ENCODE measurements around the gene CCNT2. TPM values are rescaled to one million over a fixed set of nuclear protein-coding genes. Genes with fewer than 3 reads are reported as not detected.

CCNT2 gene
- total RNA-seq, 1 donor from 2014 or later = 108 TPM

DNA sequence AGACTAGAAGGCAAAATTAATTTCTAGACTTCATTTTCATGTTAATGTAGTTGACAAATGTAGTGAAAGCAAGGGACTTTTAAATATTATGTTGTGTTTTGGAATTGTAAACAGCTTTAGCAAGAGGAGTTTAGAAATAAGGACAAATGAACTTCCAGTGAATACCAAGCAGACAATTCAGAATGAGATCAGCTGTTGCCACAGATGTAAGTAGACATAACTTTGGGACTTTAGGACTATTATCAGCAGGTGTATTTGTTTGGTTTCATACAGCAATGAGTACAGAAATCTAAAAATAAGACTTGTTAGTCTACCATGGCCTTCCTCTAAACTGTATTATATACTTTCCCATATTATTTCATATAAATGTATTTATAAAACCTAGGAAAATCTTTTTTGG lies 34.2 kb upstream of the CCNT2 start:
- Histone ChIP-seq H3K4me3 (no peak overlapping the region), H3K4me2 (no peak overlapping the region), H3K9me3 (ENCODE audit: low read depth) (no peaks in the 10 kb centered on the region), H3K79me2 (ENCODE audit: low read depth) (no peaks in the 10 kb centered on the region), H3F3A (ENCODE audit: low read depth) (no peaks in the 10 kb centered on the region), H4K20me1 (ENCODE audit: low read depth) (no peaks in the 10 kb centered on the region), H2AFZ (replicated peaks) (no peak overlapping the region), H3K36me3 (no peaks in the 10 kb centered on the region), H3K9ac (no peak overlapping the region), H3K27ac (no peak overlapping the region), H3K4me1 (no peaks in the 10 kb centered on the region), H3K27me3 (no peaks in the 10 kb centered on the region)
- DNase-seq (ENCODE audit: low spot score) = no peak
- Mint-ChIP-seq H3K4me3 (no peak overlapping the region), H3K9me3 (no peaks in the 10 kb centered on the region), H3K36me3 (no peaks in the 10 kb centered on the region), H3K4me1 (no peaks in the 10 kb centered on the region), H3K27me3 (ENCODE audit: insufficient read depth, low read depth) (no peaks in the 10 kb centered on the region), H3K27ac (no peak overlapping the region)
- TF ChIP-seq EZH2phosphoT487 (IDR thresholded peaks at IDR 0.05) (no peak), EZH2 (IDR thresholded peaks at IDR 0.05) (no peak)
- TF ChIP-seq, protein P1, sequence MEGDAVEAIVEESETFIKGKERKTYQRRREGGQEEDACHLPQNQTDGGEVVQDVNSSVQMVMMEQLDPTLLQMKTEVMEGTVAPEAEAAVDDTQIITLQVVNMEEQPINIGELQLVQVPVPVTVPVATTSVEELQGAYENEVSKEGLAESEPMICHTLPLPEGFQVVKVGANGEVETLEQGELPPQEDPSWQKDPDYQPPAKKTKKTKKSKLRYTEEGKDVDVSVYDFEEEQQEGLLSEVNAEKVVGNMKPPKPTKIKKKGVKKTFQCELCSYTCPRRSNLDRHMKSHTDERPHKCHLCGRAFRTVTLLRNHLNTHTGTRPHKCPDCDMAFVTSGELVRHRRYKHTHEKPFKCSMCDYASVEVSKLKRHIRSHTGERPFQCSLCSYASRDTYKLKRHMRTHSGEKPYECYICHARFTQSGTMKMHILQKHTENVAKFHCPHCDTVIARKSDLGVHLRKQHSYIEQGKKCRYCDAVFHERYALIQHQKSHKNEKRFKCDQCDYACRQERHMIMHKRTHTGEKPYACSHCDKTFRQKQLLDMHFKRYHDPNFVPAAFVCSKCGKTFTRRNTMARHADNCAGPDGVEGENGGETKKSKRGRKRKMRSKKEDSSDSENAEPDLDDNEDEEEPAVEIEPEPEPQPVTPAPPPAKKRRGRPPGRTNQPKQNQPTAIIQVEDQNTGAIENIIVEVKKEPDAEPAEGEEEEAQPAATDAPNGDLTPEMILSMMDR (IDR thresholded peaks at IDR 0.05) = no peak

DNA sequence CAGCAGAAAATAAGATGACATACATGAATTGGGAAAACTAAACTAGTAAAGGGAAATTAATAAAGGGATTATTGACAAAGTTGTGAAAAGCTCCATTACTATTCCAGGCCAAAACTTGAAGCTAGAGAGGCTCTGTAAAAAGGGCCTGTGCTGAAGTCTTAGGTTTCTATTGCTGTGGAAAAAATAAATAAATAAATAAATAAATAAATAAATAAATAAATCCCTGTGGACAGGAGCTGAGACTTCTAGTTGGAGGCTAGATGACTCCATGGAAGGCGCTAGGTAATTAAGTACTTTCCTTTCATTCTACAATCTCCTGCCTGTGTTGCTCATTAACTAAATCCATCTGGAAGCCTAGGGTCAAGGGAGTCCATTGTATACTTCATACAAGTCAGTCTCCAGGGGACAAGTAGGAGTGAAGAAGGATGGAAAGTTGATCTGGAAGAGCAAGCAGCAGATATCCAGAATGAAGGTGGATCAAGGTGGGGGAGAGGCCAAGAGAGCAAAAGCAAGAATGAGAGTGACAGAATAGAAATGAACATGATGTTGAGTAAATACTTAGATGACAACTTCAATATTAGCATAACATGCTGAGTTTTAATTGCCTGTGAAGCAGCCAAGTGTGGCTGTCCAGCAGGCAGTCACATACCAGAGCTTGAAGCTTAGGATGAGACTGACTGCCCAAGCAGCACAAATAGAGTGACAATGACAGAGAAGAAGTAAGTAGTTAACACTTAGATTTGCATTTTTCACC lies 26.2 kb upstream of the CCNT2 start:
- Histone ChIP-seq H3K4me3 (no peak overlapping the region), H3F3A (ENCODE audit: low read depth) (peaks cover 5% of the 10 kb centered on the region), H3K27ac (no peak overlapping the region), H4K20me1 (ENCODE audit: low read depth) (no peaks in the 10 kb centered on the region), H3K27me3 (no peaks in the 10 kb centered on the region), H3K4me2 (peak overlapping the region; percentile 33), H3K79me2 (ENCODE audit: low read depth) (no peaks in the 10 kb centered on the region), H3K4me1 (peaks cover 9% of the 10 kb centered on the region), H3K36me3 (no peaks in the 10 kb centered on the region), H2AFZ (replicated peaks) (no peak overlapping the region), H3K9me3 (ENCODE audit: low read depth) (no peaks in the 10 kb centered on the region), H3K9ac (no peak overlapping the region)
- H3K36me3 Mint-ChIP-seq = no peaks in the 10 kb centered on the region
- no peak overlapping the region for H3K27ac Mint-ChIP-seq
- H3K4me1 Mint-ChIP-seq = peaks cover 6% of the 10 kb centered on the region
- H3K4me3 Mint-ChIP-seq = no peak overlapping the region
- no peaks in the 10 kb centered on the region for H3K27me3 Mint-ChIP-seq (ENCODE audit: insufficient read depth, low read depth)
- peak; percentile 13 for DNase-seq (ENCODE audit: low spot score)
- TF ChIP-seq, protein P1 (IDR thresholded peaks at IDR 0.05) = no peak
- no peak for TF ChIP-seq EZH2phosphoT487 (IDR thresholded peaks at IDR 0.05)
- TF ChIP-seq EZH2 (IDR thresholded peaks at IDR 0.05) = no peak
- H3K9me3 Mint-ChIP-seq = no peaks in the 10 kb centered on the region

DNA sequence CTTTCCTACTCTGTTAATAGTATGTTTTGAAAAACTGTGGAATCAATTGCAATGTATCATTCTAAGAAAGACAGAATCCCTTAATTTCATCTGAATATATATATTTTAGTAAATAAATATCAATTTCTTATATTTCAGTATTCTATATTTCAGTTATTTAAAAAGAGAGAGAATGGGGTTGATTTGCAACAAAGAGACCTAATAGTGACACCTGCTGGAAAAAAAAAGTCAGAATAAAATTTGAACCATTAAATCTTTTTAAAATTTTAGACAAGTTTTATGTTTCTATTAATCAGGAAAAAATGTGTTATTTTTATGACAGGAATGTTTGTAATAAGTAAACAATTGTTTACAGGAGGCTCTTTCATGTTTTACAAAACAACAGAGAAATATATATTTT lies 20.7 kb upstream of the CCNT2 start:
- TF ChIP-seq, protein P1 (IDR thresholded peaks at IDR 0.05) = peak; percentile 63
- TF ChIP-seq EZH2 (IDR thresholded peaks at IDR 0.05) = no peak
- TF ChIP-seq EZH2phosphoT487 (IDR thresholded peaks at IDR 0.05) = no peak
- no peak overlapping the region for H3K27ac Mint-ChIP-seq
- Histone ChIP-seq H3K9me3 (ENCODE audit: low read depth) (no peaks in the 10 kb centered on the region), H3K9ac (no peak overlapping the region), H3K36me3 (no peaks in the 10 kb centered on the region), H3K27me3 (no peaks in the 10 kb centered on the region), H3F3A (ENCODE audit: low read depth) (no peaks in the 10 kb centered on the region), H3K4me3 (no peak overlapping the region), H3K79me2 (ENCODE audit: low read depth) (no peaks in the 10 kb centered on the region), H3K4me1 (peaks cover under 1% of the 10 kb centered on the region), H3K4me2 (no peak overlapping the region), H3K27ac (no peak overlapping the region), H4K20me1 (ENCODE audit: low read depth) (no peaks in the 10 kb centered on the region), H2AFZ (replicated peaks) (no peak overlapping the region)
- no peaks in the 10 kb centered on the region for H3K27me3 Mint-ChIP-seq (ENCODE audit: insufficient read depth, low read depth)
- no peaks in the 10 kb centered on the region for H3K9me3 Mint-ChIP-seq
- H3K4me1 Mint-ChIP-seq = peaks cover under 1% of the 10 kb centered on the region
- no peak overlapping the region for H3K4me3 Mint-ChIP-seq
- H3K36me3 Mint-ChIP-seq = no peaks in the 10 kb centered on the region
- no peak for DNase-seq (ENCODE audit: low spot score)
